ENCODE data around the gene OR4D9.
A peak's percentile ranks its signal among the peaks of the same experiment; 100 is the strongest.
"Not testable (repeated sequence)": the region's sequence is repeated elsewhere in the genome, so short reads cannot be mapped to it uniquely, and the experiment has no call there.

The OR4D9 gene

GRCh38 chr11:59510941-59511589 is at the start of gene OR4D9:
TSS of gene OR4D9 (plus strand) at chr11:59511539. CDS start at chr11:59514913, 3,374 bp downstream.
- no peak for DNase-seq

- DNase-seq: no peak
These were observed 48.1 kb upstream of the OR4D9 start for GRCh38 chr11:59463190-59463641.

- no peak for DNase-seq
These were observed 38.3 kb upstream of the OR4D9 start, which contains the start of gene OR4D10 for GRCh38 chr11:59473015-59473414. TSS of gene OR4D10 (plus strand) at chr11:59473315. CDS start at chr11:59477430, 4,115 bp downstream.

GRCh38 chr11:59475176-59475575 is 36.2 kb upstream of the OR4D9 start:
- no peak for DNase-seq

- no peak for DNase-seq
These were observed 31.4 kb upstream of the OR4D9 start for GRCh38 chr11:59479906-59480305.

- DNase-seq: no peak
These were observed 31.0 kb upstream of the OR4D9 start for GRCh38 chr11:59480359-59480758.

- DNase-seq: no peak
These were observed 9.4 kb upstream of the OR4D9 start for GRCh38 chr11:59501931-59502330.

- no peak for DNase-seq
These were observed 8.1 kb upstream of the OR4D9 start, which contains the start of gene OR4D11 for GRCh38 chr11:59503276-59503675. TSS of gene OR4D11 (plus strand) at chr11:59503576. CDS start at chr11:59503576, 0 bp downstream.

GRCh38 chr11:59511675-59512074 is 336 bp downstream of the OR4D9 start:
- no peak for DNase-seq

GRCh38 chr11:59520139-59520538 is 8.8 kb downstream of the OR4D9 start:
- not testable (repeated sequence) for DNase-seq

GRCh38 chr11:59520741-59521140 is 9.4 kb downstream of the OR4D9 start:
- no peak for DNase-seq

GRCh38 chr11:59523541-59523940 is 12.2 kb downstream of the OR4D9 start:
- no peak for DNase-seq

GRCh38 chr11:59528711-59529110 is 17.4 kb downstream of the OR4D9 start:
- DNase-seq: no peak

GRCh38 chr11:59532620-59533019 is 21.3 kb downstream of the OR4D9 start:
- DNase-seq: no peak

GRCh38 chr11:59534676-59535075 is 23.3 kb downstream of the OR4D9 start:
- DNase-seq: no peak

- no peak for DNase-seq
These were observed 30.9 kb downstream of the OR4D9 start for GRCh38 chr11:59542142-59542810.

- not testable (repeated sequence) for DNase-seq
These were observed 32.4 kb downstream of the OR4D9 start for GRCh38 chr11:59543713-59544112.

- no peak for DNase-seq
These were observed 33.5 kb downstream of the OR4D9 start for GRCh38 chr11:59544869-59545178.

- no peak for DNase-seq
These were observed 34.1 kb downstream of the OR4D9 start for GRCh38 chr11:59545179-59546020.

- not testable (repeated sequence) for DNase-seq
These were observed 36.4 kb downstream of the OR4D9 start for GRCh38 chr11:59547605-59548308.

- no peak for DNase-seq
These were observed 36.9 kb downstream of the OR4D9 start for GRCh38 chr11:59548309-59548656.

GRCh38 chr11:59550368-59550841 is 39.1 kb downstream of the OR4D9 start:
- DNase-seq: peak; percentile 86

Data from CD4-positive, alpha-beta T cell treated with Interferon gamma for 1 hour (primary cell).